Neural cell (in vitro differentiated cells): ENCODE measurements around the gene ATP2C2. TPM values are rescaled to one million over a fixed set of nuclear protein-coding genes. Genes with fewer than 3 reads are reported as not detected.

Experiments used
- H2AFZ ChIP-seq: fragments of 200-600, 300-800 bp; sonication (generic), shearing (Covaris generic); 2 replicates; pipeline ENCODE4 v1.6.0; 2014; ENCODE audit warnings: low read depth, mild to moderate bottlenecking, antibody characterized with exemption, low read length, moderate library complexity
- H3F3A ChIP-seq: fragments of 200-600 bp; shearing (Covaris generic); 2 replicates; pipeline ENCODE4 v1.6.1; 2016; ENCODE audit warnings: mild to moderate bottlenecking, moderate library complexity, mixed read lengths, antibody characterized with exemption, low read length; ENCODE audit not compliant: insufficient read depth, poor library complexity, severe bottlenecking
- H3K27ac ChIP-seq: fragments of 200-600, 300-800 bp; sonication (generic), shearing (Covaris generic); 2 replicates; pipeline ENCODE4 v1.5.1; 2014; ENCODE audit warnings: mild to moderate bottlenecking, low read length, moderate library complexity
- H3K27me3 ChIP-seq: fragments of 300-800, 200-600 bp; sonication (generic), shearing (Covaris generic); 2 replicates; pipeline ENCODE4 v1.6.0; 2014; ENCODE audit warnings: mild to moderate bottlenecking, low read depth, low read length, moderate library complexity; ENCODE audit not compliant: insufficient read depth
- H3K36me3 ChIP-seq: fragments of 300-800, 200-600 bp; sonication (generic), shearing (Covaris generic); 2 replicates; pipeline ENCODE4 v1.5.1; 2014; ENCODE audit warnings: mild to moderate bottlenecking, antibody characterized with exemption, low read length, moderate library complexity; ENCODE audit not compliant: insufficient read depth
- H3K4me2 ChIP-seq: fragments of 300-800, 200-600 bp; sonication (generic), shearing (Covaris generic); 2 replicates; pipeline ENCODE4 v1.6.0; 2014; ENCODE audit warnings: mild to moderate bottlenecking, low read length
- H3K4me3 ChIP-seq: fragments of 300-800, 200-600 bp; sonication (generic), shearing (Covaris generic); 2 replicates; pipeline ENCODE4 v1.5.1; 2014; ENCODE audit warnings: mild to moderate bottlenecking, low read length, moderate library complexity
- H3K79me2 ChIP-seq: fragments of 200-600 bp; shearing (Covaris generic); replicated peaks from 2 replicates; pipeline ENCODE4 v1.6.0; 2014; ENCODE audit warnings: mild to moderate bottlenecking, low read length, moderate library complexity; ENCODE audit not compliant: insufficient read depth
- H3K9ac ChIP-seq: fragments of 300-800, 200-600 bp; sonication (generic), shearing (Covaris generic); 2 replicates; pipeline ENCODE4 v1.6.1; 2016; ENCODE audit warnings: mild to moderate bottlenecking, low read length, mixed read lengths
- H3K9me2 ChIP-seq: fragments of 200-600 bp; shearing (Covaris generic); 2 replicates; pipeline ENCODE4 v1.6.1; 2016; ENCODE audit warnings: mild to moderate bottlenecking, low read length, mixed read lengths; ENCODE audit not compliant: insufficient read depth
- H3K9me3 ChIP-seq: fragments of 200-600, 300-800 bp; sonication (generic), shearing (Covaris generic); 2 replicates; pipeline ENCODE4 v1.6.1; 2016; ENCODE audit warnings: mild to moderate bottlenecking, mixed run types, low read length, moderate library complexity, mixed read lengths
- H4K20me1 ChIP-seq: fragments of 200-600 bp; shearing (Covaris generic); 2 replicates; pipeline ENCODE4 v1.6.1; 2016; ENCODE audit warnings: mild to moderate bottlenecking, mixed run types; ENCODE audit not compliant: insufficient read depth
- CTCF ChIP-seq: fragments of 450-650 bp; IDR thresholded peaks from 2 replicates; pipeline ENCODE4 v1.5.1; 2014; ENCODE audit warnings: antibody characterized with exemption, mild to moderate bottlenecking, moderate library complexity; ENCODE audit not compliant: poor library complexity, severe bottlenecking
- EP300 ChIP-seq: fragments of 450-650 bp; conservative IDR thresholded peaks from 2 replicates; pipeline ENCODE4 v1.6.1; 2014; ENCODE audit warnings: antibody characterized with exemption, mild to moderate bottlenecking, moderate library complexity; ENCODE audit not compliant: poor library complexity, severe bottlenecking
- EZH2 ChIP-seq: fragments of 200-600, 300-800 bp; shearing (Covaris generic), sonication (generic); IDR thresholded peaks from 2 replicates; pipeline ENCODE4 v1.6.1; 2014; ENCODE audit warnings: antibody characterized with exemption, low read length, borderline replicate concordance, mild to moderate bottlenecking; ENCODE audit not compliant: insufficient read depth, poor library complexity, severe bottlenecking
- MXI1 ChIP-seq: fragments of 450-650 bp; conservative IDR thresholded peaks from 2 replicates; pipeline ENCODE4 v1.6.1; 2014; ENCODE audit warnings: antibody characterized with exemption, mild to moderate bottlenecking; ENCODE audit not compliant: poor library complexity, severe bottlenecking
- POLR2AphosphoS5 ChIP-seq: IDR thresholded peaks from 2 replicates; pipeline ENCODE4 v1.6.1; 2012
- RAD21 ChIP-seq: fragments of 450-650 bp; conservative IDR thresholded peaks from 2 replicates; pipeline ENCODE4 v1.6.1; 2014; ENCODE audit warnings: antibody characterized with exemption, mild to moderate bottlenecking, moderate library complexity
- REST ChIP-seq: IDR thresholded peaks from 2 replicates; pipeline ENCODE4 v1.6.1; 2012; ENCODE audit warnings: borderline replicate concordance
- SMC3 ChIP-seq: fragments of 450-650 bp; conservative IDR thresholded peaks from 2 replicates; pipeline ENCODE4 v1.6.1; 2014; ENCODE audit warnings: antibody characterized with exemption, mild to moderate bottlenecking, moderate library complexity; ENCODE audit not compliant: poor library complexity
- TAF1 ChIP-seq: IDR thresholded peaks from 2 replicates; pipeline ENCODE4 v1.6.1; 2012; ENCODE audit warnings: low read depth
- polyA plus RNA-seq: library from polyadenylated mRNA; depleted of rRNA; stranded (reverse); fragments of >200 nt; gene quantifications from 2 replicates; pipeline ENCODE4 v1.2.3, GENCODE V29; 2014

The ATP2C2 gene
- polyA plus RNA-seq, 1 donor from 2014 or later = not detected

GRCh38 chr16:84426804-84427203 lies 58.5 kb downstream of the ATP2C2 start:
- TF ChIP-seq EP300 = no peak
- TF ChIP-seq RAD21 = no peak
- TF ChIP-seq EZH2 = no peak
- TF ChIP-seq CTCF = no peak
- no peaks in the 10 kb centered on the region for H3K9me2 ChIP-seq

GRCh38 chr16:84427553-84427952 lies 59.2 kb downstream of the ATP2C2 start:
- H3K4me3 ChIP-seq = no peak overlapping the region
- H3F3A ChIP-seq = no peaks in the 10 kb centered on the region
- TF ChIP-seq TAF1 = no peak
- TF ChIP-seq RAD21 = no peak
- TF ChIP-seq REST = no peak
- TF ChIP-seq POLR2AphosphoS5 = no peak
- TF ChIP-seq MXI1 = no peak
- TF ChIP-seq EZH2 = no peak
- TF ChIP-seq EP300 = no peak
- no peak for TF ChIP-seq SMC3
- no peak for TF ChIP-seq CTCF

More at GRCh38 chr16:84426804-84427203, 58.5 kb downstream of the ATP2C2 start:
- Histone ChIP-seq H3K4me2 (no peak overlapping the region), H3K9ac (no peak overlapping the region), H3K36me3 (no peaks in the 10 kb centered on the region), H3K27ac (no peak overlapping the region), H3F3A (no peaks in the 10 kb centered on the region), H2AFZ (no peak overlapping the region), H3K4me3 (no peak overlapping the region), H3K79me2 (no peaks in the 10 kb centered on the region), H3K27me3 (no peaks in the 10 kb centered on the region), H3K9me3 (no peaks in the 10 kb centered on the region), H4K20me1 (no peaks in the 10 kb centered on the region)

More at GRCh38 chr16:84427553-84427952, 59.2 kb downstream of the ATP2C2 start:
- no peaks in the 10 kb centered on the region for H3K9me3 ChIP-seq
- no peak overlapping the region for H3K27ac ChIP-seq
- no peaks in the 10 kb centered on the region for H3K79me2 ChIP-seq
- no peaks in the 10 kb centered on the region for H4K20me1 ChIP-seq
- H2AFZ ChIP-seq = no peak overlapping the region
- no peaks in the 10 kb centered on the region for H3K9me2 ChIP-seq
- H3K27me3 ChIP-seq = no peaks in the 10 kb centered on the region
- no peak overlapping the region for H3K4me2 ChIP-seq
- H3K9ac ChIP-seq = no peak overlapping the region
- H3K36me3 ChIP-seq = no peaks in the 10 kb centered on the region
